NCI-H345 treated with DMSO at 0.1 percent for 48 hours (cell line): ENCODE measurements around the gene NOC2L.
"Not testable (repeated sequence)": the region's sequence is repeated elsewhere in the genome, so short reads cannot be mapped to it uniquely, and the experiment has no call there.

ENCODE experiments used
- DNase-seq: peaks from one replicate; lab custom pipeline; 2025; ENCODE audit not compliant: unreplicated experiment; lab: John Stamatoyannopoulos, UW

The NOC2L gene

DNA sequence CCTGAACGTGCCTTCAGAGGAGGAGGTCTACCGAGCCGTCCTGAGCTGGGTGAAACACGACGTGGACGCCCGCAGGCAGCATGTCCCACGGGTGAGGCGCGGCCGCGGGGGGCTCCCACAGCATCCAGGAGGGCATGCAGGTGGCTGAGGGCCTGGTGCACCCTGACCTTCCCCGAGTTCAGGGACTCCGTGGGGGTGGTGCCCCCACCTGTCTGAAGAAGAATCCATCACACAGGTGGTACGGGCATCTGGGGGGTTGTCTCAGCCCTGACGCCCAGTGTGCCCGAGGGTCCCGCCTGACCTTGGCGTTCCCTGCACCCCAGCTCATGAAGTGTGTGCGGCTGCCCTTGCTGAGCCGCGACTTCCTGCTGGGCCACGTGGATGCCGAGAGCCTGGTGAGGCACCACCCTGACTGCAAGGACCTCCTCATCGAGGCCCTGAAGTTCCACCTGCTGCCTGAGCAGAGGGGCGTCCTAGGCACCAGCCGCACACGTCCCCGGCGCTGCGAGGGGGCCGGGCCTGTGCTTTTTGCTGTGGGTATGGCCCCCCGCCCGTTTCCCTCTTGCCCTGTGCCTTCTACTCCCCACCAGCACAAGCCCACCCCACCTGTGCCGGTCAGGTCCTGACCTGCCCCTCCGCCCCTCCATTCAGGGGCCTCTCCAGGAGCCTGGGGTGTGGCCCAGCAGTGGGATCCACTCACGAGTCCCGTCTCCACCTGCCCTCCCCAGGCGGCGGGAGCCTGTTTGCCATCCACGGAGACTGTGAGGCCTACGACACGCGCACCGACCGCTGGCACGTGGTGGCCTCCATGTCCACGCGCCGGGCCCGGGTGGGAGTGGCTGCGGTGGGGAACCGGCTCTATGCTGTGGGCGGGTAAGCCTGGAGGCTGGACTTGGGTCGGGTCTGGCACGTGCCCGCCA is 3.6 kb upstream of the NOC2L start:
- no peak for DNase-seq

DNA sequence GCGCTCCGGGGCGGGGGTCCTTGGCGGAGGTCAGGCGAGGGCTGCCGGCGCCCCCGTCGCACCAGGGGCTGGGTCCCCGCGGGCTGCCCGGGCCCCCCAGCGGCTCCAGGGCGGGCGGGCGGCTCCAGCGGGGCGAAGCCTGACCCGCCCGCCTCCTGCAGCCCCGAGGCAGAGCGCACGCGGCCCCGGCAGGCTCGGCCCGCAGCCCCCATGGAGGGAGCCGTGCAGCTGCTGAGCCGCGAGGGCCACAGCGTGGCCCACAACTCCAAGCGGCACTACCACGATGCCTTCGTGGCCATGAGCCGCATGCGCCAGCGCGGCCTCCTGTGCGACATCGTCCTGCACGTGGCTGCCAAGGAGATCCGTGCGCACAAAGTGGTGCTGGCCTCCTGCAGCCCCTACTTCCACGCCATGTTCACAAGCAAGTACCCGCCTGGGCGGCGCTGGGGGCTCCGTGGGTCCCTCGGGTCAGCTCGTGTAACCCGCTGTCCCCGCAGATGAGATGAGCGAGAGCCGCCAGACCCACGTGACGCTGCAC is 2.1 kb upstream of the NOC2L start:
- DNase-seq: no peak

DNA sequence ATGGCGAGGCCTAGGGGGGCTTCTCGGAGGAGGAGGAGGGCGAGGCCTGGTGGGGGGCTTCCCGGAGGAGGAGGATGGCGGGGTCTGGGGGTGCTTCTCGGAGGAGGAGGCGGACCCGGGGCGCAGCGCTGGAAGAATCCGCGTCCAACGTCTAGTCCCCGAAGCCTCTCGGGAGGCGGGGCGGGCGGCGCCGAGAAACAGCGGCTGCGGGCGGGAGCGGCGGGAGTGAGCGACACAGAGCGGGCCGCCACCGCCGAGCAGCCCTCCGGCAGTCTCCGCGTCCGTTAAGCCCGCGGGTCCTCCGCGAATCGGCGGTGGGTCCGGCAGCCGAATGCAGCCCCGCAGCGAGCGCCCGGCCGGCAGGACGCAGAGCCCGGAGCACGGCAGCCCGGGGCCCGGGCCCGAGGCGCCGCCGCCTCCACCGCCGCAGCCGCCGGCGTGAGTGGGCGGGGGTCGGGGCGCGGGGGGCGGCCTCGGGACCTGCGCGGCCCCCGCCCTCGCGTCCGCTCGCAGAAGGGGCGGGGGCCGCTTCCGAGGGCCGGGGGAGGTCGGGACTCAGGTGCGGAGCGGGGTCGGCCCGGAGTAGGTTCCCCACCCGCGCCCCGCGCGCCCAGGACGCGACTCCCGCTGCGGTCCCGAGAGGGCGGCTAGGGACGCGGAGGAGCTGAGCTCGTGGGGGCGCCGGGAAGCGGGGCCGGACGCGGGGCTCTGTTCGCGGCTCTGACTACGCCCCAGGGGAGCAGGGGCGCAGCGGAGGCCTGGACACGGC is 1.5 kb upstream of the NOC2L start, which contains the start of gene KLHL17:
Gene KLHL17 (plus strand): TSS at position 222 of the 769 bp plus-strand sequence. CDS start 110 bp downstream, at position 332.
- DNase-seq: no peak

DNA sequence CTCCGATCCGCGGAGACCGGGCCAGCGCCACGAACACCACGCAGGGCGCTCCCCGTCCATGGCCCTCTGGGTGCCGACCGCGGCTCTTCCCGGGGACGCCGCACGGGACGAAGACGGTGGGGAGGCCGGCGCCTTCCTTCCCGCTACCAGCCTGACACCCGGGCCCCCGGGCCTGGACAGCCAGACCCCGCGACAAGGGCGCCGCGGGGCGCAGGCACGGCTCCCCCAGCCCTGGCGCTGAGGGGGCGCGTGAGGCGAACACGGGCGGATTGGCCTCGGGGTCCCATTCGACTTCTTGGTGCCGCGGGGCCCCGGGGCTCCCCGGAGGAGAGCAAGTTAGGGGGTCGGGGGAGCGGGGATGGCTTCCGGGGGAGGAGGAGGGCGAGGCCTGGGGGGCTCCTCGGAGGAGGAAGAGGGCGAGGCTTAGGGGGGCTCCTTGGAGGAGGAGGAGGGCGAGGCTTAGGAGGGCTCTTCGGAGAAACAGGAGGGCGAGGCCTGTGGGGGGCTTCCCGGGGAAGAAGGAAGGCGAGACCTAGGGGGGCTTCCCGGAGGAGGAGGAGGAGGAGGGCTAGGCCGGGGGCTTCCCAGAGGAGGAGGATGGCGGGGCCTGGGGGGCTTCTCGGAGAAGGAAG is 791 bp upstream of the NOC2L start:
- no peak for DNase-seq

- no peak for DNase-seq
Measured at GRCh38 chr1:956636-957035, 2.4 kb downstream of the NOC2L start.

- no peak for DNase-seq
Measured at GRCh38 chr1:955474-955873, 3.6 kb downstream of the NOC2L start.

DNA sequence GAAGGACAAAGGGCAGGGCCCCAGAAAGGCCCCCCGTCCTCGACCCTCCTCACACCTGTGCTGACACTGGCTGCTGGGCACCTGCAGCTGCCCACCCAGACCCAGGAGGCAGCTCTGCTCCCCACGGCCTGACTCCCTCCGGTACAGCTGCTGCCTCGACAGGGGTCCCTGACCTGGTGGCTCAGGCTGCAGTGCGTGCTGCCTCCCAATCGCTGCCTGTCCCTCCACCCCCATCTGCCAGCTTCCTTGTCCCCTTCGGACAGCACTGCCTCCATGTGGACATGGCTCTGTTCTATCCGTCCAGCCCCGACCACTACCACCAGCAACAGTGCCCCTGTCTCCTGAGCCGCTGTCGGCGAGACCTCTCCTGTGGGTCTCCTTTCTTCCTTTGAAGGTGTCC is 4.1 kb downstream of the NOC2L start:
- DNase-seq: no peak

DNA sequence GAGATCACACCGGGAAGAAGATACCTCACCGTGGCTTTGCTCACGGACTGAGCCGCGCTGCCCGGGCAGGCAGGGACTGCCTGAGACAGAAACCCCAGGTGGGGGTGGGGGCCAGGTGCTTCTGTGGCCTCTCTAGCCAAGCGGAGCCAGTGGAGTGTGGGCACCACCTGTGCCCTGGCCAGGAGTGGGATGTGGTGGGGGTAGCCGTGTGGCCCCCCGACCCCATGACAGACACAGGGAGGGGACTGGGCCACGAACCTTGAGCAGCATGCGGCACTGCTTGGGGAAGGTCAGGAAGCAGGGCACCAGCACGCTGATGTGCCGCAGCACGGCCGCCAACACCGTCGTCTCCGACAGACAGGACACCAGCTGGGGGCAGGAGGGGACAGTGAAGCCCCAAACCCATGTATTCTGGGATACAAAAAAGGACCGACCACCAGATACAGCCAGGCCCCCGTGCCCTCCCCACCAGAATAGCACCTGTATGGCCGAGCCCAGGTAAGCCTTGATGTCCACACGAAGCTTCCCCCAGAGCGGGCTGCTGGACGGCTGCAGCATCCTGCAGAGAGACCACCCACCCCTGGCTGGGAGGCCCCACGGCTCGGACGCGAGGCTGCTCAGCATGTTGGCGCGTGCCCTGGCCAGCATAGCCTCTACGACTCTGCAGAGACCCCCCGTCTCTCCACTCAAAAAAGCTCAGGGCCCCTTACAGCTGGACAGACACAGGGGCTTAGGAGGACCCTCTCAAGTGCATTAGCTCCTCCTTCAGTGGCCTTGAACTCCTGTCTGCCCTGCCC is 5.3 kb downstream of the NOC2L start:
- no peak for DNase-seq

GRCh38 chr1:952603-953002 is 6.5 kb downstream of the NOC2L start:
- DNase-seq: no peak

DNA sequence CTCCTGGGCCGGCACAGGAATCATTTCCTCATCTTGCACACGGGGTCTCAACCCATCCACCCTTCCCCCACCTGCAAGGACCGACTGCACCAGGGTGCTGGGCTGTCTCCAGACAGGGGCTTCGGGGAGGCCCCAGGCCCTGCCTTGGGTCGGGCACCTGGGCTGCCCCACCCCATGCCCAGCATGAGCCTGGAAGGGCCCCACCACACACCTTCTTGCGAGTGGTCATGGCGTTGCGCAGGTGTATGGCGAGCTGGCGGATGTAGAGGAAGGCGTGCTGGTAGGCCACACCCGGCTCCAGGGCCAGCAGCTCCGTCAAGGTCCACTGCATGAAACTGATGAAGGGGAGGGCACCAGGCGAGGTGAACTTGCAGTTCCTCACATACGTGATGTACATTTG is 6.9 kb downstream of the NOC2L start:
- DNase-seq: no peak

GRCh38 chr1:951364-951763 is 7.7 kb downstream of the NOC2L start:
- no peak for DNase-seq

- no peak for DNase-seq
Measured at GRCh38 chr1:950881-951280, 8.2 kb downstream of the NOC2L start.

DNA sequence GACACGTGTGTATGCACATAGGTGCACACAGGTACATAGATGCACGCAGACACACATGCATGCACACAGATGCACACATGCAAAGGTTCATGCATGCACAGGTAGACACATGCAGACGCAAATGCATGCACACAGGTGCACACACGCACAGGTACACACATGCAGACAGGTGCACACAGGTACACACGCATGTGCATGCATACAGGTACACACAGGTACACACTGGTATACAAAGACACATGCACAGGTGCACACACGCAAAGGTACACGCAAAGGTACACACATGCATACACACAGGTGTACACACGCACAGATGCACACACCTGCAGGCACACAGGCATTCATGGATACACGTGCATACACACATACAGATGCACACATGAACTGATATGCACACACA is 8.8 kb downstream of the NOC2L start:
- DNase-seq: no peak

GRCh38 chr1:947958-948357 is 11.1 kb downstream of the NOC2L start:
- no peak for DNase-seq

GRCh38 chr1:946811-947210 is 12.2 kb downstream of the NOC2L start:
- DNase-seq: not testable (repeated sequence)

DNA sequence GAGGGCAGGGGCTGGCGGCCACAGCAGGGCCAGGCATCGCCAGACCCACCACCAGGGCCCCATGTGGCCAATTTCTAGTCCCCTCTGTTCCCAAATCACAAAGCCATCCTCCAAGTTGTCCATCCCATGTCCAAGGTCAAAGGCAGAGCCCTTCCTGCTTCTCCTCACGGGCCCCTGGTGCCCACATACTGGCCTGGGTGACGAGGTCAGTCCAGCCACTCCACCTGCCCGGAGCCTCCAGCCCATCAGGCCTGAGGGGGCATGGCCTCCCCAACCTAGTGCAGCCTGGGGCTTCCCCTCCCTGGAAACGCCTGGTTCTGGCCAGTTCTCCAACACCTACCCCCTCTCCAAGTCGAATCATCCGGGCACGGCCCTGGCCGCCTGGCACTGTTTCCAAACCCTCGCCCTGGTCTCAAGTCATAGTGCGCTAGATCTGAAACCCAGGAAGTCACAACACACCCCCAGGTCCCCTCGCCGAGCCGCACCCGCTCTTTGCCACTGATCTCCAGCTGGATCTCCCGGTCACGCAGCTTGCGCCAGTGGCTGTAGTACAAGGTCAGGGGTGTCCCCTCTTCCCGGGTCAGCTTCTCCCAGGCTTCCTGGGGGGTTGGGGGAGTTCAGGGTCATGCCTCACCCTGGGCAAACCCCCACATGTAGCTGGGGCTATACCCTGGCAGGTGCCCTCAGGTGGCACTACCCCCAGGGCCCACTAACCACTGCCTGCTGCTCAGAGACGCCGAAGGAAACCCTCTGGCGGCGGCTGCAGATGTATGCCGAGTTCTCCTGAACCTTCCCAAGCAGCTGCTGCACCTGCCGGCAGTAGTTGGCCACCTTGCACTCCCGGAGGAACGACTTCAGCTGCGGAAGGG is 13.1 kb downstream of the NOC2L start:
- no peak for DNase-seq

DNA sequence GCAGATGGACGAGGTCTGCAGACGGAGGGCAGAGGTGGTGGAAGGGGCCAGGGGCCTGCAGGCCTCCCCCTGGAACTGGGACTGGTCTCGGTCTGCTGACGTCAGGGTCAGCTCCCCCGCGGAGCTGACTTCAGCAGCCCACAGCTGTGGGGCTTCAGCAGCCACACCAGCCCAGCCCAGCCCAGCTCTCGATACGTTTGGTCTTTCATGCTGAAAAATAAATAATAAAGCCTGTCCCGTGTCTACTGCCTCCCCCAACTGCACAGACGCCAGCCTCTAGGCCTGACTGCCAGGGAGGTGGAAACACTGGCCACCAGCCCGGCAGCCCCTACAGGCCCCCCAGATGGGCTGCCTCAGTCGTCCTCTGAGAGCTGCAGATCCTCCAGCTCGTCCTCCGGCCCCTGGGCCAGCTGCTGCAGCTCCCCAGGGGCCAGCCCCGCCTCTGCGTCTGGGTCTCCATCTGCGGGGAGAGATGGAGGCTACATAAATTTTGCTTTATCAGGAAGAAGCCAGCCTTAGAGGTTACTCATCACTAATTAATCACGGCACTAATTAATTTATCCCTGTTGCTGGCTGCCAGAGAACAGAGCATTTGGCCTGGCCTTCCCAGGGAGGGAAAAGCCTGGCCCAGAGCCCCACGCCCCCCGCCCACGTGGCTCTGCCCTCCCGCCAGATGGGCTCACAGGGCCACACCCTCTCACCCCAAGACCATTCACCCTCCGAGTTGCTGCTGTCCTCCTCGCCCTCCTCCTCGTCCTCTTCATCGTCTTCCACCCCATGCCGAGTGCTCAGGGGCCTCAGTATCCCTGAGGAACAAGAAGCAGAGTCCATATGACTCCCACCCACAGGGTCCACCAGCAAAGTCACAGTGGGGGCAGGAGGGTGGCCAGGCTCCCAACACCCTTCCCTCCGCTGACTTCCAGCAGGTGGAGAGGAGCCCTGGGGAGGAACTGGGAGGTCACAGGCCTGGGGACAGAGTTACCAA is 14.4 kb downstream of the NOC2L start:
- no peak for DNase-seq

GRCh38 chr1:943545-944340 is 15.3 kb downstream of the NOC2L start:
- DNase-seq: no peak
